CD8-positive, alpha-beta memory T cell (primary cell): ENCODE measurements around the gene DYNC2LI1. TPM values are rescaled to one million over a fixed set of nuclear protein-coding genes. Genes with fewer than 3 reads are reported as not detected.

ENCODE experiments used
- CTCF ChIA-PET: fragments of 350-600 bp; sonication (Branson Sonifier 250); formaldehyde crosslinking; loops from one replicate; lab custom pipeline; 2021; ENCODE audit warnings: antibody characterized with exemption; lab: Charles Lee
- POLR2A ChIA-PET: fragments of 350-600 bp; sonication (Branson Sonifier 250); formaldehyde crosslinking; loops from one replicate; lab custom pipeline; 2021; ENCODE audit warnings: antibody characterized with exemption; lab: Charles Lee
- DNase-seq, 5 donors: peaks; one replicate each; pipeline versions ENCODE4 v3.0.0 to v3.0.0-alpha.2; 2020 to 2022; ENCODE audit warnings: mixed read lengths in 1 of 5
- H3K27ac ChIP-seq: one replicate; pipeline ENCODE4 v1.7.0; 2013; ENCODE audit warnings: low read depth, mild to moderate bottlenecking, low read length, moderate library complexity
- H3K27me3 ChIP-seq: 2 replicates; pipeline ENCODE4 v1.7.0; 2013; ENCODE audit warnings: low read length, mild to moderate bottlenecking; ENCODE audit not compliant: insufficient read depth, poor library complexity, severe bottlenecking
- H3K36me3 ChIP-seq: 2 replicates; pipeline ENCODE4 v1.7.0; 2013; ENCODE audit warnings: mild to moderate bottlenecking, low read length, moderate library complexity; ENCODE audit not compliant: insufficient read depth
- H3K4me1 ChIP-seq: 2 replicates; pipeline ENCODE4 v1.7.0; 2013; ENCODE audit warnings: mild to moderate bottlenecking, low read length, moderate library complexity; ENCODE audit not compliant: insufficient read depth
- H3K4me3 ChIP-seq: 2 replicates; pipeline ENCODE4 v1.7.0; 2013; ENCODE audit warnings: mild to moderate bottlenecking, low read length
- H3K9me3 ChIP-seq: 2 replicates; pipeline ENCODE4 v1.7.0; 2013; ENCODE audit warnings: mild to moderate bottlenecking, low read length
- H3K27ac Mint-ChIP-seq, 8 donors: one replicate each; pipeline ENCODE4 v1.8.0; 2020 to 2021; ENCODE audit warnings: mixed read lengths in 8 of 8, mild to moderate bottlenecking in 6 of 8, inconsistent platforms in 3 of 8, moderate library complexity in 3 of 8
- H3K27me3 Mint-ChIP-seq, 2 donors: one replicate each; pipeline ENCODE4 v1.8.0; 2020 to 2021; ENCODE audit warnings: mixed read lengths in 2 of 2, mild to moderate bottlenecking in 1 of 2, moderate library complexity in 1 of 2
- H3K36me3 Mint-ChIP-seq, 3 donors: one replicate each; pipeline ENCODE4 v1.8.0; 2020 to 2021; ENCODE audit warnings: mixed read lengths in 3 of 3, inconsistent platforms in 1 of 3, mild to moderate bottlenecking in 1 of 3
- H3K4me1 Mint-ChIP-seq, 3 donors: one replicate each; pipeline ENCODE4 v1.8.0; 2020 to 2021; ENCODE audit warnings: mixed read lengths in 3 of 3, inconsistent platforms in 1 of 3, mild to moderate bottlenecking in 1 of 3
- H3K4me3 Mint-ChIP-seq, 7 donors: one replicate each; pipeline ENCODE4 v1.8.0; 2020 to 2021; ENCODE audit warnings: mixed read lengths in 7 of 7, mild to moderate bottlenecking in 6 of 7, moderate library complexity in 4 of 7, inconsistent platforms in 2 of 7
- H3K9me3 Mint-ChIP-seq, 5 donors: one replicate each; pipeline ENCODE4 v1.8.0; 2020 to 2022; ENCODE audit warnings: mixed read lengths in 5 of 5, mild to moderate bottlenecking in 3 of 5, moderate library complexity in 2 of 5, inconsistent platforms in 1 of 5
- polyA plus RNA-seq: library from polyadenylated mRNA; unstranded; fragments of 300-500 nt; fragmentation: Illumina TruSeq; gene quantifications from one replicate; pipeline ENCODE4 v1.2.3, GENCODE V29; 2021
- total RNA-seq, 2 experiments: library from RNA; stranded (reverse); gene quantifications; one replicate each; pipeline ENCODE4 v1.2.3, GENCODE V29; 2021

Gene DYNC2LI1
- total and polyA plus RNA-seq, 3 experiments from 2014 or later, result 5.3 to 14.2 (median 12.7) TPM

DNA sequence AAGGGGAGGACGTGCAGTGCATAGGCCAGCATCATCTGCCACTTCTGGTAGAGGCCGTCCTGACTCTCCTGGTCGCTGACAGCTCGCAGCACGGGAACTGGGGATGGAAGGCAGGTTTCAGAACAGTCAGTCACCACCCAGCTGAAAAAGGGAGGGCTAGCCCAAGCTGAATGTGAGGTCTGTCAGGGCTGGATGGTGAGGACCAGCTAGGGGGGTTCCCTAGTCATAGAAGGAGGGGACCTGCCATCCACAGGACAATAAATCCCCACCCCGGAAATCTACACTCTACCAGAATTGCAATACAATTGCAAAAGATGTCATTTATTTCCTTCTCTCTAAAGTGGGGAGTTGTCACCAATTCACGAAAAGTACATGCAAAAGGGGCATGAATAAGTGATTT lies 49.0 kb downstream of the DYNC2LI1 start:
- Histone ChIP-seq H3K27ac (no peak overlapping the region), H3K4me1 (no peaks in the 10 kb centered on the region), H3K36me3 (no peaks in the 10 kb centered on the region), H3K27me3 (no peaks in the 10 kb centered on the region), H3K9me3 (no peaks in the 10 kb centered on the region), H3K4me3 (no peak overlapping the region)
- H3K9me3 Mint-ChIP-seq, result no peaks in the 10 kb centered on the region
- ChIA-PET CTCF (no interaction called here), POLR2A (no interaction called here)
- peaks cover 17 to 44% of the 10 kb centered on the region in 2 donors for H3K27me3 Mint-ChIP-seq
- peak overlapping the region in 1 of 8 donors; percentile 16 for H3K27ac Mint-ChIP-seq
- H3K4me1 Mint-ChIP-seq, result no peaks in the 10 kb centered on the region
- no peaks in the 10 kb centered on the region for H3K36me3 Mint-ChIP-seq
- H3K4me3 Mint-ChIP-seq, result no peak overlapping the region
- no peak for DNase-seq

DNA sequence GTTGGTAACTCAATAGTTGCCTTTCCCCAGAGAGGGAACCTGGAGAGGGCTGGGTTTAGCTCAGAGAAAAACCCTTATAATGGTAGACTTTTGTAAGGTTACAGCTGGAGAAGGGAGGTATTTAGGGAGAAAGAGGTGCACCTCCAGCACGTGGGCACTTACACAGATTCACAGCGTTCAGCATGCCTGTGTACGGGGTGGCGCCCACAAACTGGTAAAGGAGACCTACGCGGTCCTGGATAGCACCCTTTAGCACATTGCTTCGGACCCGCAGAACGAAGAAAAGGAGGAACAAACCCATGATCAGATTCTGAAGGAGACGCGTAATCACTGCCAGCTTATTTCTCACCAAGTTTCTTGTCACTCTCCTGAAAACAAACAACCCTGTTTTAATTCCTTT lies 49.9 kb downstream of the DYNC2LI1 start:
- no peaks in the 10 kb centered on the region for H3K9me3 Mint-ChIP-seq
- Histone ChIP-seq H3K9me3 (no peaks in the 10 kb centered on the region), H3K27ac (no peak overlapping the region), H3K36me3 (no peaks in the 10 kb centered on the region), H3K27me3 (no peaks in the 10 kb centered on the region), H3K4me3 (no peak overlapping the region), H3K4me1 (no peaks in the 10 kb centered on the region)
- H3K27ac Mint-ChIP-seq, result no peak overlapping the region
- peaks cover 17 to 44% of the 10 kb centered on the region in 2 donors for H3K27me3 Mint-ChIP-seq
- H3K4me3 Mint-ChIP-seq, result no peak overlapping the region
- no peak for DNase-seq
- CTCF ChIA-PET, result no interaction called here
- H3K4me1 Mint-ChIP-seq, result no peaks in the 10 kb centered on the region
- POLR2A ChIA-PET, result no interaction called here
- no peaks in the 10 kb centered on the region for H3K36me3 Mint-ChIP-seq

DNA sequence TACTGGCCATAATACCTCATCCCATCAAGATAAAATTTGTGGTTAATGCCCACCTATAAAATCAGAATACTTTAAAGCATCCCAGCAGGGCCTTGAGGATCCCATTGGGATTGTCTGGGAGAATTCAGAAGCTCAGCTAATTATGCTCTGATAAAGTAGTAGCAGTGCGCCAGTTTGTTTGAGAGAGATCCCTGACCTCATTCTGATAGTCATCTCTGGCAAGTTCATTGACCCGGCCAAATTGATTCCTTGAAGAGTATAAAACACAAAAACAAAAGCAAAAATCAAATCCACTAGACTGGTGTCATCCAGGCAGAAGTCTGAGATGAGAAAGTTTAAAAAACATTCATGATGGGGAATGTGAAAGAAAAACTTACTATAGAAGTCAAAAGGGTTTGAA lies 50.7 kb downstream of the DYNC2LI1 start:
- Histone ChIP-seq H3K36me3 (no peaks in the 10 kb centered on the region), H3K9me3 (no peaks in the 10 kb centered on the region), H3K27ac (no peak overlapping the region), H3K4me3 (no peak overlapping the region), H3K27me3 (no peaks in the 10 kb centered on the region), H3K4me1 (no peaks in the 10 kb centered on the region)
- no peak for DNase-seq
- Mint-ChIP-seq H3K4me3 (no peak overlapping the region), H3K27me3 (peaks cover 19 to 47% of the 10 kb centered on the region in 2 donors), H3K4me1 (no peaks in the 10 kb centered on the region), H3K27ac (no peak overlapping the region), H3K36me3 (no peaks in the 10 kb centered on the region), H3K9me3 (no peaks in the 10 kb centered on the region)
- POLR2A ChIA-PET, result no interaction called here
- CTCF ChIA-PET, result no interaction called here

DNA sequence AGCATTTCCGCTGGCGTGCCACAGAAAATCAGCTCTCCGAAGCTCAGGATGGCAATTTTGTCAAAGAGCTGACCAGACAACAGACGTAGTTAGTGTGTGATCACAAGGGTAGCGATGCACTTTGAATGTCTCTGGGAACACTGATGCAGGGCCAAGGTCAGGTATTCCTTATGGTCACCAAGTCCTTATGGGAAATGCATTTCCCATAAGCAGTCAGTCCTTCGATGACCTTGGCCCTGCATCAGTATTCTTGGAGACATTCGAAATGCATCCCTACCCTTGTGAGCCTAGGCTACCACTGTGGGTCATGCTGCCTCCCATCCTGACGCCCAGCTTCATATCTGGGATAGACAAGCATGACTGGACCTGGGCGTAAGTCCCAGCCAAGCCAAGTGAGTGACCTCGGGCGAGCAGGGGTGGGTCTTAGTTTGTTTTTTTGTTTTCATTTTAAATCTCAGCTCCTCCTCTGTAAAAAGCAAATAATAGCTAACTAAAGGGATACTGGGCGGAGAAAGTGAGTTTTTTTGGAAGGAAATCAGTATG lies 51.2 kb downstream of the DYNC2LI1 start:
- no peak overlapping the region for H3K27ac Mint-ChIP-seq
- POLR2A ChIA-PET, result no interaction called here
- H3K4me1 Mint-ChIP-seq, result no peaks in the 10 kb centered on the region
- H3K4me3 ChIP-seq, result no peak overlapping the region
- CTCF ChIA-PET, result no interaction called here
- H3K27ac ChIP-seq, result no peak overlapping the region
- DNase-seq, result no peak
- no peaks in the 10 kb centered on the region for H3K9me3 Mint-ChIP-seq
- H3K27me3 Mint-ChIP-seq, result peaks cover 17 to 52% of the 10 kb centered on the region in 2 donors
- H3K4me3 Mint-ChIP-seq, result no peak overlapping the region
- no peaks in the 10 kb centered on the region for H3K9me3 ChIP-seq
- H3K4me1 ChIP-seq, result no peaks in the 10 kb centered on the region
- H3K36me3 Mint-ChIP-seq, result no peaks in the 10 kb centered on the region
- no peaks in the 10 kb centered on the region for H3K36me3 ChIP-seq
- H3K27me3 ChIP-seq, result no peaks in the 10 kb centered on the region

DNA sequence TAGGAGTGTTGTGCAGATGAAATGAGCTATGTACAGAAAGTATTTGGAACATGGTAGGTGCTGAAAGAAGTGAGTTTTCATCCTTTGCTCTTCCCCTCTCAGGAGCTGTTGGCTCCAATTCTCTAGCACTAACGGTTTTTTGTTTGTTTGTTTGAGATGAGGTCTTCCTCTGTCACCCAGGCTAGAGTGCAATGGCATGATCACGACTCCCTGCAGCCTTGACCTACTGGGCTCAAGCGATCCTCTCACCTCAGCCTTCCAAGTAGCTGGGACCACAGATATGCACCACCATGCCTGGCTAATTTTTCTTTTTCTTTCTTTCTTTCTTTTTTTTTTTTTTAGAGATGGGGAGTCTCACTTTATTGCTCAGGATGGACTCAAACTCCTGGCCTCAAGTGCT lies 52.0 kb downstream of the DYNC2LI1 start:
- ChIA-PET POLR2A (no interaction called here), CTCF (no interaction called here)
- Histone ChIP-seq H3K9me3 (no peaks in the 10 kb centered on the region), H3K27ac (no peak overlapping the region), H3K4me3 (no peak overlapping the region), H3K36me3 (no peaks in the 10 kb centered on the region), H3K27me3 (no peaks in the 10 kb centered on the region), H3K4me1 (no peaks in the 10 kb centered on the region)
- Mint-ChIP-seq H3K9me3 (no peaks in the 10 kb centered on the region), H3K4me1 (no peaks in the 10 kb centered on the region), H3K36me3 (no peaks in the 10 kb centered on the region), H3K27me3 (peaks cover 19 to 59% of the 10 kb centered on the region in 2 donors), H3K4me3 (no peak overlapping the region), H3K27ac (peak overlapping the region in 1 of 8 donors; percentile 51)
- DNase-seq, result no peak

DNA sequence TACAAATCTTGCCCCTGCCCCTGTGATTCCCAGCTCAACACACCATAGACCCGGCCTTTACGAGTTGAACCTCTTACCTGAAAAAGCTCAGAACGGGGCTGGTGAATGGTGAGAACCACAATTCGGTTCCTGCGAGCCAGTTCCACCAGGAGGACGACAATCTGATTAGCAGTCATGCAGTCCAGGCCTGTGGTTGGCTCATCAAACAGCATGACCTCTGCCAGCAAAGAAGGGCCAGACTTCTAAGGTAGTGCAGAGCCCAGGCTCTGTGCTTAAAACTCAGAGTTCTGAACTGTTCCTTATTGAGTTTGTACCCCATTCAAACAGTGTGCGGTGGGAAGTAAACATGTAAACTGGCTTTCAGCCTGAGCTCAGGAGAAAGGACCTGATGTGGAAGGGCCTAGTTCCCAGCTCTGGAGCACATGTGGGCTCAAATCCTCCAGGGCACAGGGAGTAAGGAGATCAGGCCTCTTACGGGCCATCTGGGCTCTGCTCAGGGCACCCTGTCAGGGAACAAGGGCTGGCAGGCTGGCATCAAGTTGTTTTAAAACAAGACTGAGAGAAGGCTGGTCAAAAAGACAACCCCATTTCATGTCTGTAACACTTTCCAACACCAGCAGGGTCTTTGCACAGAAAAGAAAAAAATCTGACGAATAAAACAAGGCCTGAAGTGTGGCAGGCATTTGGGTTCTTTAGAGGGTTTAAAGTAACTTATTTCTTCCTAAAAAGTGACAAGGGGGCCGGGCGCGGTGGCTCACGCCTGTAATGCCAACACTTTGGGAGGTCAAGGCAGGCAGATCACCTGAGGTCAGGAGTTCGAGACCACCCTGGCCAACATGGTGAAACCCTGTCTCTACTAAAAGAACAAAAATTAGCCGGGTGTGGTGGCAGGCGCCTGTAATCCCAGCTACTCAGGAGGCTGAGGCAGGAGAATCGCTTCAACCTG lies 52.7 kb downstream of the DYNC2LI1 start:
- H3K4me3 Mint-ChIP-seq, result no peak overlapping the region
- Histone ChIP-seq H3K4me3 (no peak overlapping the region), H3K27me3 (no peaks in the 10 kb centered on the region), H3K36me3 (no peaks in the 10 kb centered on the region), H3K27ac (no peak overlapping the region), H3K9me3 (no peaks in the 10 kb centered on the region), H3K4me1 (no peaks in the 10 kb centered on the region)
- no peaks in the 10 kb centered on the region for H3K36me3 Mint-ChIP-seq
- peaks cover 2 to 4% (median 4%) of the 10 kb centered on the region in 3 donors for H3K4me1 Mint-ChIP-seq
- no peaks in the 10 kb centered on the region for H3K9me3 Mint-ChIP-seq
- peaks cover 22 to 60% of the 10 kb centered on the region in 2 donors for H3K27me3 Mint-ChIP-seq
- DNase-seq, result no peak
- CTCF ChIA-PET, result no interaction called here
- POLR2A ChIA-PET, result no interaction called here
- no peak overlapping the region for H3K27ac Mint-ChIP-seq

DNA sequence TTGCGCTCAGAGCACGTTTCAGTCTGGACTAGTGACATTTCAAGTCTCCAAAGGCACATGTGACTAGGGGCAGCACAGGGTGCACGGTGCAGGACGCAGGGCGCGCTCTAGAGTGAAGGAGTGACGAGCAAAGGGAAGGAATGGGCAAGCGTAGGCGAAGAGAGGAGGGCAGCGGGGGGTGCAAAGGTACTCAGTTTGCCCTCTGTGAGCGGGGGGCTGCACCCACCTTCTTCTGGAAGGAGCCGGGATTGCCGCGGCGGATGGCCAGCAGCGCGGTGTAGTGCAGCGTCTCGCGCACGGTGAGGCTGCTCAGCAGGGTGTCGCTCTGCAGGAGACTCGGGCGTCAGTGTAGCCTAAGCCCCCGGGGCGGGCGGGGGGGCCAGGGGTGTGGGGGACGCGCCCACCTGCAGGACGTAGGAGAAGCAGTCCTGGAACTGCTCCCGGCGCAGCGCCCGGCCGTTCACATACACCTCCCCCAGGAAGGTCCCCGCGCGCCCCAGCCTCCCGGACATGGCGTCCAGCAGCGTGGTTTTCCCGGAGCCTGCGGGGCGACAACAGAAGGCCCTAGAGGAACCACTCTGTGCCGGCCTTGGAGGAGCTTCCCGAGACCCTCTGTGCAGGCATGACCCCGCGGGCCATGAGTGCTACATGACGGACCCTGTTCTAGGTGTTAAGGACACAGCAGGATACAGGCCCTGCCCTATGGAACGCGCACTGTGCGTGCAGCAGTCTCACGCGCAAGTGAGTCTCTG lies 57.9 kb downstream of the DYNC2LI1 start:
- Histone ChIP-seq H3K9me3 (no peaks in the 10 kb centered on the region), H3K27ac (no peak overlapping the region), H3K36me3 (no peaks in the 10 kb centered on the region), H3K27me3 (no peaks in the 10 kb centered on the region), H3K4me3 (no peak overlapping the region), H3K4me1 (no peaks in the 10 kb centered on the region)
- ChIA-PET POLR2A (no interaction called here), CTCF (no interaction called here)
- Mint-ChIP-seq H3K27ac (peak overlapping the region in 1 of 8 donors; percentile 43), H3K4me1 (peaks cover 2 to 4% (median 4%) of the 10 kb centered on the region in 3 donors), H3K9me3 (no peaks in the 10 kb centered on the region), H3K27me3 (peaks cover 6 to 32% of the 10 kb centered on the region in 2 donors), H3K4me3 (no peak overlapping the region), H3K36me3 (no peaks in the 10 kb centered on the region)
- no peak for DNase-seq

DNA sequence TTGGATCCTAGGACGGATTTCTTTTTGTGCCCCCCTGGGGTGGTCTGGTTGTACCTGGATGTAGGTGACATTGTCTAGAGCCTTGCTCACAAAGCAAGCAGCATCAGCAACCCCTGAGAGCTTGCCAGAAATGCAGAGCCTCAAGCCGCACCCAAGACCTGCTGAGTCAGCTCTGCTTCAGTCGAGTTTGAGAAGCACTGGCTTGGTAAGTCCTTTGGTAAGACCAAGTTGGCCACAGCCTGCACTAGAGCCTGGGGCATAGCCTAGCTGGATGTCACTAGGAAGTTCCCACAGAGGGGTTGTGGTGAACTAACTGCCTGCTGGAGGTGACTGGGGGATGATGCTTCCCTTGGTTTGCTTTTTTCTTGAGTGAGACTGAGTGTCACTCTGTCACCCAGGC lies 58.6 kb downstream of the DYNC2LI1 start:
- Histone ChIP-seq H3K36me3 (no peaks in the 10 kb centered on the region), H3K27ac (no peak overlapping the region), H3K27me3 (no peaks in the 10 kb centered on the region), H3K4me3 (no peak overlapping the region), H3K9me3 (no peaks in the 10 kb centered on the region), H3K4me1 (no peaks in the 10 kb centered on the region)
- H3K9me3 Mint-ChIP-seq, result no peaks in the 10 kb centered on the region
- H3K27me3 Mint-ChIP-seq, result peaks cover 6 to 32% of the 10 kb centered on the region in 2 donors
- H3K27ac Mint-ChIP-seq, result no peak overlapping the region
- CTCF ChIA-PET, result no interaction called here
- H3K4me1 Mint-ChIP-seq, result peaks cover 2 to 4% (median 4%) of the 10 kb centered on the region in 3 donors
- no peak for DNase-seq
- H3K4me3 Mint-ChIP-seq, result no peak overlapping the region
- POLR2A ChIA-PET, result no interaction called here
- H3K36me3 Mint-ChIP-seq, result no peaks in the 10 kb centered on the region
